PC-9 (cell line): ENCODE results near the gene ACBD4. TPM values are rescaled to one million over a fixed set of nuclear protein-coding genes. Genes with fewer than 3 reads are reported as not detected.
A peak's percentile ranks its signal among the peaks of the same experiment; 100 is the strongest.

ENCODE experiments used
- BruUV-seq: library from RNA; stranded (reverse); fragments of 400-500 nt; replicated peaks from 2 replicates; lab custom pipeline; 2021; lab: Mats Ljungman, UMichigan
- CTCF ChIA-PET: fragments of 300-600 bp; sonication (Branson Sonifier 250); formaldehyde crosslinking; loops from one replicate; lab custom pipeline; 2022; ENCODE audit warnings: antibody characterized with exemption; lab: Charles Lee
- POLR2A ChIA-PET: fragments of 300-600 bp; sonication (Branson Sonifier 250); formaldehyde crosslinking; loops from one replicate; lab custom pipeline; 2022; ENCODE audit warnings: antibody characterized with exemption; ENCODE audit not compliant: unreplicated experiment; lab: Charles Lee
- DNase-seq, 2 experiments: peaks; one replicate each; pipeline versions ENCODE4 v3.0.0 to v3.0.0-alpha.2; 2015 to 2022; ENCODE audit warnings: mixed read lengths in 1 of 2
- H2AFZ ChIP-seq: fragments of 200-600 bp; sonication (generic); 2 replicates; pipeline ENCODE4 v1.8.1; 2017; ENCODE audit warnings: antibody characterized with exemption
- H3F3A ChIP-seq: fragments of 200-600 bp; sonication (generic); 2 replicates; pipeline ENCODE4 v1.8.1; 2017; ENCODE audit warnings: antibody characterized with exemption, mild to moderate bottlenecking, low read depth; ENCODE audit not compliant: insufficient read depth
- H3K27ac ChIP-seq: fragments of 200-600 bp; sonication (generic); 2 replicates; pipeline ENCODE4 v1.6.1; 2016; ENCODE audit warnings: mixed run types
- H3K27me3 ChIP-seq: fragments of 200-600 bp; sonication (generic); 2 replicates; pipeline ENCODE4 v1.6.1; 2016; ENCODE audit warnings: low read depth, mixed run types; ENCODE audit not compliant: insufficient read depth
- H3K36me3 ChIP-seq: fragments of 200-600 bp; sonication (generic); 2 replicates; pipeline ENCODE4 v1.6.1; 2016; ENCODE audit warnings: low read depth, mixed run types
- H3K4me1 ChIP-seq: fragments of 200-600 bp; sonication (generic); replicated peaks from 2 replicates; pipeline ENCODE4 v1.6.1; 2016; ENCODE audit warnings: mixed run types; ENCODE audit not compliant: insufficient read depth
- H3K4me2 ChIP-seq: fragments of 200-600 bp; sonication (generic); 2 replicates; pipeline ENCODE4 v1.6.1; 2017; ENCODE audit warnings: mixed run types
- H3K4me3 ChIP-seq: fragments of 200-600 bp; sonication (generic); 2 replicates; pipeline ENCODE4 v1.6.1; 2016; ENCODE audit warnings: mixed run types
- H3K79me2 ChIP-seq: fragments of 200-600 bp; sonication (generic); 2 replicates; pipeline ENCODE4 v1.6.1; 2017; ENCODE audit warnings: low read depth, mixed run types
- H3K9me2 ChIP-seq: fragments of 200-600 bp; sonication (generic); 2 replicates; pipeline ENCODE4 v1.8.1; 2017; ENCODE audit warnings: mild to moderate bottlenecking; ENCODE audit not compliant: insufficient read depth
- H3K9me3 ChIP-seq: fragments of 200-600 bp; sonication (generic); 2 replicates; pipeline ENCODE4 v1.8.1; 2016; ENCODE audit warnings: low read depth; ENCODE audit not compliant: insufficient read depth
- H4K20me1 ChIP-seq: fragments of 200-600 bp; sonication (generic); 2 replicates; pipeline ENCODE4 v1.8.1; 2017; ENCODE audit not compliant: insufficient read depth
- EZH2 ChIP-seq: fragments of 200-600 bp; sonication (generic); IDR thresholded peaks from 2 replicates; pipeline ENCODE4 v1.8.0; 2017; ENCODE audit warnings: antibody characterized with exemption, low read depth
- intact Hi-C: fragments of 100-400 bp; cut with micrococcal nuclease; formaldehyde crosslinking; loops from one replicate; pipeline ENCODE4 v1.10.0; 2022; ENCODE audit not compliant: unreplicated experiment
- total RNA-seq: library from RNA; stranded (reverse); gene quantifications from 2 replicates; pipeline ENCODE4 v1.2.3, GENCODE V29; 2021
- TF ChIP-seq, protein P1 (sequence below): fragments of 200-600 bp; sonication (generic); conservative IDR thresholded peaks from 2 replicates; pipeline ENCODE4 v1.6.1; 2017; ENCODE audit warnings: mixed run types, antibody characterized with exemption, mild to moderate bottlenecking, moderate library complexity

The ACBD4 gene
- total RNA-seq, 1 experiment from 2014 or later: 14.6 TPM

DNA sequence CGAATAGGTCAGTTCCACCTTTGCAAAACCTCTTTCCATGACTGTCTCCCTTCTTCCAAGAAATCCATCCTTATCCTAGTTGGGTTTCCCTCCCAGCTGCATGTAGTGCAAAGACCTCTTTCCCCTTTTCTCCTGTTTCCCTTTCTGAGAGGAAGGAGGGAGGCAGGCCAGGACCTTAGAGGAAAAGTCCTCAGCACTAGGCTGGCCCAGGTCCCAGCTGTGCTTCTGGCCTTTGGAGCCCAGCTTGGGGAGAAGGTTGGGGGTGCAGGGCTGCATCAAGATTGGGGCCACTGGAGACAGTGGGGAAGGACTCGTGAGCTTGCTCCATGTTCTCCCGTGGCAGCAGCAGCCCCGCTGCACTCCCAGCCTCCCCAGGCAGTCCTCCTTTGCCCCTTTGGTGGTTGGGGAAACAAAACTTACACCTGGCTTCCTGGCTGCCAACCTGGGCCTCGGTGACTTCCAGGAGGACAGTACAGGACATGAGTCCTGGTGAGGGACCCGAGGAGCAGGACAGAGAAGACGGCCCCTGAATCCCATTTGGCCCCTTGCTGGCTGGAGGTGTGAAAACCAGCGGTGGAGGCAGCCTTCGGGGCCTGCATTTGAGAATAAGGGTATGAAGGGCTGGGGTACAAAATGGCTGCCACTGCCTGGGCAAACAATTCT, 26.7 kb downstream of the ACBD4 start:
- no peaks in the 10 kb centered on the region for H3K9me2 ChIP-seq
- peaks cover 47% of the 10 kb centered on the region for H3K79me2 ChIP-seq
- H2AFZ ChIP-seq: peak overlapping the region; percentile 54; the same call in 1 of the 2 replicates
- H3K4me2 ChIP-seq: peak overlapping the region; percentile 78
- H3F3A ChIP-seq: peaks cover 29% of the 10 kb centered on the region
- intact Hi-C loops: no loop called here
- DNase-seq: no peak
- no TSS peak for BruUV-seq
- 0 out of 2 replicates have a peak overlapping the region, but pooled peaks have one; percentile 12 for H3K27ac ChIP-seq
- TF ChIP-seq, protein P1, sequence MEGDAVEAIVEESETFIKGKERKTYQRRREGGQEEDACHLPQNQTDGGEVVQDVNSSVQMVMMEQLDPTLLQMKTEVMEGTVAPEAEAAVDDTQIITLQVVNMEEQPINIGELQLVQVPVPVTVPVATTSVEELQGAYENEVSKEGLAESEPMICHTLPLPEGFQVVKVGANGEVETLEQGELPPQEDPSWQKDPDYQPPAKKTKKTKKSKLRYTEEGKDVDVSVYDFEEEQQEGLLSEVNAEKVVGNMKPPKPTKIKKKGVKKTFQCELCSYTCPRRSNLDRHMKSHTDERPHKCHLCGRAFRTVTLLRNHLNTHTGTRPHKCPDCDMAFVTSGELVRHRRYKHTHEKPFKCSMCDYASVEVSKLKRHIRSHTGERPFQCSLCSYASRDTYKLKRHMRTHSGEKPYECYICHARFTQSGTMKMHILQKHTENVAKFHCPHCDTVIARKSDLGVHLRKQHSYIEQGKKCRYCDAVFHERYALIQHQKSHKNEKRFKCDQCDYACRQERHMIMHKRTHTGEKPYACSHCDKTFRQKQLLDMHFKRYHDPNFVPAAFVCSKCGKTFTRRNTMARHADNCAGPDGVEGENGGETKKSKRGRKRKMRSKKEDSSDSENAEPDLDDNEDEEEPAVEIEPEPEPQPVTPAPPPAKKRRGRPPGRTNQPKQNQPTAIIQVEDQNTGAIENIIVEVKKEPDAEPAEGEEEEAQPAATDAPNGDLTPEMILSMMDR: no peak
- no peak for TF ChIP-seq EZH2
- H3K9me3 ChIP-seq: no peaks in the 10 kb centered on the region
- H3K4me3 ChIP-seq: peak overlapping the region; percentile 61
- ChIA-PET CTCF (interaction anchor here (1.0 to 1.7 kb wide), 4 partner anchors 10 to 36 kb away, joined by 4 to 10 read pairs (median 7); partner anchors contain the start of gene ACBD4), POLR2A (interaction anchor here (0.5 to 3.5 kb wide), 8 partner anchors 8 to 1693 kb away, joined by 3 to 100 read pairs (median 6); partner anchors contain the start of gene HEXIM1)
- H3K36me3 ChIP-seq: peaks cover 7% of the 10 kb centered on the region; the same call in 1 of the 2 replicates
- H4K20me1 ChIP-seq: no peaks in the 10 kb centered on the region; the same call in 1 of the 2 replicates
- H3K4me1 ChIP-seq: peaks cover 46% of the 10 kb centered on the region
- H3K27me3 ChIP-seq: no peaks in the 10 kb centered on the region

- DNase-seq: no peak
- POLR2A ChIA-PET: no interaction called here
- no peaks in the 10 kb centered on the region for H3K9me2 ChIP-seq
- TF ChIP-seq, protein P1: no peak
- no peak for TF ChIP-seq EZH2
- H3K4me3 ChIP-seq: no peak overlapping the region
- H3K79me2 ChIP-seq: peaks cover 36% of the 10 kb centered on the region
- CTCF ChIA-PET: no interaction called here
- H3K27me3 ChIP-seq: no peaks in the 10 kb centered on the region
- H4K20me1 ChIP-seq: no peaks in the 10 kb centered on the region
- H3K36me3 ChIP-seq: no peaks in the 10 kb centered on the region; the same call in 1 of the 2 replicates
- intact Hi-C loops: no loop called here
- H3K9me3 ChIP-seq: no peaks in the 10 kb centered on the region
- no TSS peak for BruUV-seq
- H3K4me1 ChIP-seq: peaks cover 44% of the 10 kb centered on the region
- H3F3A ChIP-seq: peaks cover 26% of the 10 kb centered on the region
- H2AFZ ChIP-seq: no peak overlapping the region
- no peak overlapping the region for H3K4me2 ChIP-seq
- no peak overlapping the region for H3K27ac ChIP-seq
These were observed 29.3 kb downstream of the ACBD4 start for GRCh38 chr17:45164734-45165269.

- peaks cover 64% of the 10 kb centered on the region for H3K4me1 ChIP-seq
- no peak for DNase-seq
- intact Hi-C loops: no loop called here
- peaks cover 62% of the 10 kb centered on the region for H3F3A ChIP-seq
- BruUV-seq: no TSS peak
- TF ChIP-seq, protein P1: no peak
- no peak for TF ChIP-seq EZH2
- H3K4me3 ChIP-seq: no peak overlapping the region; the same call in 1 of the 2 replicates
- no peak overlapping the region for H2AFZ ChIP-seq
- H3K79me2 ChIP-seq: peaks cover 18% of the 10 kb centered on the region
- H4K20me1 ChIP-seq: no peaks in the 10 kb centered on the region
- POLR2A ChIA-PET: no interaction called here
- H3K9me2 ChIP-seq: no peaks in the 10 kb centered on the region
- H3K36me3 ChIP-seq: no peaks in the 10 kb centered on the region; the same call in 1 of the 2 replicates
- CTCF ChIA-PET: no interaction called here
- no peaks in the 10 kb centered on the region for H3K27me3 ChIP-seq
- H3K4me2 ChIP-seq: peak overlapping the region; percentile 94
- H3K9me3 ChIP-seq: no peaks in the 10 kb centered on the region
- peak overlapping the region; percentile 95 for H3K27ac ChIP-seq
These were observed 33.7 kb downstream of the ACBD4 start for GRCh38 chr17:45168991-45169752.
